GM12878 (cell line): Measurements from ENCODE around the gene WWP2. TPM values are rescaled to one million over a fixed set of nuclear protein-coding genes. Genes with fewer than 3 reads are reported as not detected.
"Not testable (repeated sequence)": the region's sequence is repeated elsewhere in the genome, so short reads cannot be mapped to it uniquely, and the experiment has no call there.

Experiments used
- ATAC-seq: fragments of 200-7000 bp; cut with Tn5 transposase; 3 replicates; pipeline ENCODE4 v1.9.1; 2020; ENCODE audit warnings: mild to moderate bottlenecking, moderate library complexity
- BruUV-seq: library from RNA; stranded (reverse); fragments of 400-500 nt; replicated peaks from 2 replicates; lab custom pipeline; 2021; lab: Mats Ljungman, UMichigan
- CTCF ChIA-PET: fragments of 300-600 bp; sonication (Branson Sonifier 250); formaldehyde crosslinking; extraction: SDS; loops from one replicate; lab custom pipeline; 2021; ENCODE audit warnings: inconsistent platforms; lab: Yijun Ruan, JAX
- POLR2A ChIA-PET: fragments of 350-600 bp; formaldehyde crosslinking; extraction: SDS; loops from one replicate; lab custom pipeline; 2021; ENCODE audit warnings: inconsistent platforms; lab: Charles Lee
- RAD21 ChIA-PET: fragments of 300-600 bp; sonication (Branson Sonifier 250); formaldehyde crosslinking; loops from one replicate; lab custom pipeline; 2023; ENCODE audit warnings: antibody characterized with exemption; ENCODE audit not compliant: unreplicated experiment; lab: Charles Lee
- SMC1A ChIA-PET: fragments of 300-600 bp; sonication (Branson Sonifier 250); formaldehyde crosslinking; loops from one replicate; lab custom pipeline; 2023; ENCODE audit not compliant: unreplicated experiment, uncharacterized antibody; lab: Charles Lee
- DNase-seq: peaks from one replicate; pipeline ENCODE4 v3.0.0-alpha.2; 2011; ENCODE audit warnings: low read depth, low spot score
- FAIRE-seq: peaks from 3 replicates; lab custom pipeline; 2011; peaks lifted over from hg19 to GRCh38; lab: Jason Lieb, UNC
- H2AFZ ChIP-seq: 2 replicates; pipeline ENCODE4 v1.6.0; 2011; ENCODE audit warnings: low read depth, low read length, control low read depth; ENCODE audit not compliant: control insufficient read depth
- H3K27ac ChIP-seq: 2 replicates; pipeline ENCODE4 v1.5.1; 2011; ENCODE audit warnings: control low read depth; ENCODE audit not compliant: control insufficient read depth, insufficient read depth
- H3K27me3 ChIP-seq, 2 experiments: replicated peaks in 1 of 2; 2 replicates each; pipeline versions ENCODE4 v1.6.0 to v1.6.1; 2011; ENCODE audit warnings: low read length in 1 of 2; ENCODE audit not compliant: control insufficient read depth in 2 of 2, insufficient read depth in 2 of 2
- H3K36me3 ChIP-seq, 2 experiments: 2 replicates each; pipeline ENCODE4 v1.5.1; 2011; ENCODE audit warnings: low read length in 1 of 2; ENCODE audit not compliant: control insufficient read depth in 2 of 2, insufficient read depth in 2 of 2
- H3K4me1 ChIP-seq: 2 replicates; pipeline ENCODE4 v1.6.1; 2011; ENCODE audit warnings: mild to moderate bottlenecking, low read length, moderate library complexity, mixed read lengths; ENCODE audit not compliant: control insufficient read depth, insufficient read depth
- H3K4me2 ChIP-seq: 2 replicates; pipeline ENCODE4 v1.6.0; 2011; ENCODE audit warnings: control low read depth; ENCODE audit not compliant: control insufficient read depth, insufficient read depth
- H3K4me3 ChIP-seq: fragments of 200-600 bp; sonication (generic); 2 replicates; pipeline ENCODE4 v1.5.1; 2016
- H3K79me2 ChIP-seq: 2 replicates; pipeline ENCODE4 v1.6.0; 2011; ENCODE audit warnings: low read length; ENCODE audit not compliant: control insufficient read depth, insufficient read depth
- H3K9ac ChIP-seq: 2 replicates; pipeline ENCODE4 v1.8.0; 2011; ENCODE audit warnings: low read length, control low read depth, mixed read lengths; ENCODE audit not compliant: control insufficient read depth, insufficient read depth
- H3K9me3 ChIP-seq: replicated peaks from 3 replicates; pipeline ENCODE4 v1.5.1; 2011; ENCODE audit warnings: mild to moderate bottlenecking, low read length; ENCODE audit not compliant: control insufficient read depth, insufficient read depth
- H4K20me1 ChIP-seq: 2 replicates; pipeline ENCODE4 v1.6.0; 2011; ENCODE audit not compliant: control insufficient read depth, insufficient read depth
- NR2C2 ChIP-seq: IDR thresholded peaks from 2 replicates; pipeline ENCODE4 v1.6.1; 2011; ENCODE audit warnings: borderline replicate concordance, low read depth; ENCODE audit not compliant: control insufficient read depth, insufficient read length
- SREBF1 ChIP-seq: IDR thresholded peaks from 2 replicates; pipeline ENCODE4 v1.6.1; 2012; ENCODE audit warnings: mild to moderate bottlenecking, low read length
- WGBS: methylation state at CpG from one replicate; pipeline ENCODE4 v1.1.6; 2016; ENCODE audit warnings: low lambda C conversion rate; ENCODE audit not compliant: insufficient replicate concordance, insufficient coverage; ENCODE audit errors: missing lambda C conversion rate; 5-methylcytosine and 5-hydroxymethylcytosine counted together
- in situ Hi-C: fragments of 300-500 bp; cut with MboI; formaldehyde crosslinking; loops from 9 replicates; pipeline ENCODE4 v1.14.3; 2018; ENCODE audit warnings: mixed read lengths
- intact Hi-C: fragments of 100-400 bp; cut with micrococcal nuclease; formaldehyde crosslinking; loops from one replicate; pipeline ENCODE4 v1.14.2; 2022; ENCODE audit not compliant: unreplicated experiment
- polyA plus RNA-seq, 11 experiments: library from polyadenylated mRNA; depleted of rRNA in 4 of 11; unstranded in 6 of 11; stranded (reverse) in 5 of 11; fragments of >200 nt; fragmentation: Nextera tagmentation in 4 of 11; fragmentation: Illumina TruSeq in 1 of 11; extraction: Ambion mirVana in 4 of 11; extraction: Trizol in 1 of 11; gene quantifications; 1 replicate in 1 of 11; 2 replicates in 10 of 11; pipeline versions ENCODE4 v1.2.1 to v1.2.3, GENCODE V29; 2011 to 2016; ENCODE audit warnings: inconsistent platforms in 2 of 11, missing spikeins in 2 of 11, low read depth in 1 of 11
- total RNA-seq, 4 experiments: library from RNA; depleted of rRNA in 3 of 4; stranded (reverse); fragments of >200 nt in 3 of 4; fragmentation: Illumina TruSeq in 1 of 4; extraction: Trizol in 1 of 4; gene quantifications; 2 replicates each; pipeline versions ENCODE4 v1.2.1 to v1.2.3, GENCODE V29; 2013 to 2021
- TF ChIP-seq, protein P1 (sequence below): IDR thresholded peaks from 2 replicates; pipeline ENCODE4 v1.6.1; 2011; ENCODE audit warnings: borderline replicate concordance, low read depth, mild to moderate bottlenecking, moderate library complexity, mixed read lengths, low read length; ENCODE audit not compliant: insufficient read depth; ENCODE audit errors: extremely low read length

WWP2 gene
- total and polyA plus RNA-seq, 10 of the 15 experiments (the other 5 are each of a cell fraction or from before 2014, with no cell fraction given) = 2.8 to 47.0 (median 23.8) TPM

GRCh38 chr16:69942627-69943170 is 180.6 kb downstream of the WWP2 start (continued):
- TF ChIP-seq, protein P1, sequence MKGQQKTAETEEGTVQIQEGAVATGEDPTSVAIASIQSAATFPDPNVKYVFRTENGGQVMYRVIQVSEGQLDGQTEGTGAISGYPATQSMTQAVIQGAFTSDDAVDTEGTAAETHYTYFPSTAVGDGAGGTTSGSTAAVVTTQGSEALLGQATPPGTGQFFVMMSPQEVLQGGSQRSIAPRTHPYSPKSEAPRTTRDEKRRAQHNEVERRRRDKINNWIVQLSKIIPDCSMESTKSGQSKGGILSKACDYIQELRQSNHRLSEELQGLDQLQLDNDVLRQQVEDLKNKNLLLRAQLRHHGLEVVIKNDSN = no peak
- no peak for TF ChIP-seq SREBF1
- no peak for TF ChIP-seq NR2C2

DNA sequence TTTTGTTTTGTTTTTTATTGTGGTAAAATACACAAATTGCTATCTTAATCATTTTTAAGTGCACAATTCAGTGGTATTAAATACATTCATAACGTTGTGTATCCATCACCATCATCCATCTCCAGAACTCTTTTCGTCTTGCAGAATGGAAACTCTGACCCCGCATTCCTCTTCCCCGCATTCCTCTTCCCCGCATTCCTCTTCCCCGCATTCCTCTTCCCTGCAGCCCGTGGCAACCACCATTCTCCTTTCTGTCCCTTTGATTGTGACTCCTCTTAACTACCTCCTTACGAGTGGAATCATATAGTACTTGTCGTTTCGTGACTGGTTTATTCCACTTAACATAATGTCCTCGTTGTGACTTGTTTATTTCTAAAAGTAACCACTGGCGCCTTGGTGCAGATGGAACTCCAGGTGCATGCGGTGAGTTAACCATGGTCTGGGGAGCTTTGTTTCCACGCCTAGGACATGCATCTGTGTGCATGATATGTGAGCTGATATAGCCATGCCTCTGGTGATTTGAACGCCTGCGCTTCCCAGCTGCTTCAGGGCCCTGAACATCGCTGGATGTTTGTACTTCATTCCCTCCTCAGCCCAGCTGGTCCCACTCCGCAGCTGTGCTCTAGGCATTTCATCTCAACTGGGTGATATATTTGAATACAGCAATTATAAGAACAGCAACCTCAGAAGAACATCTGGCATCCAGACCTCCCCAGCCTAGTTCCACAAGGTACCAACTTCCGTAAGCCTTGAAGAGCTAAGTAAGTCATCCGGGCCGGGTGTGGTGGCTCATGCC is 181.3 kb downstream of the WWP2 start:
- H3K36me3 ChIP-seq, H3K27ac ChIP-seq, H3K9ac ChIP-seq, H3K4me3 ChIP-seq, H2AFZ ChIP-seq, H3K4me1 ChIP-seq, FAIRE-seq, BruUV-seq, RAD21 ChIA-PET, CTCF ChIA-PET, H4K20me1 ChIP-seq, H3K27me3 ChIP-seq, DNase-seq, POLR2A ChIA-PET, H3K4me2 ChIP-seq, intact Hi-C loops, ATAC-seq, H3K9me3 ChIP-seq, SMC1A ChIA-PET, H3K79me2 ChIP-seq, in situ Hi-C loops: not testable (repeated sequence)
- WGBS = 92% methylated on average over 15 of the region's 21 CpGs

GRCh38 chr16:69950411-69950810 is 188.3 kb downstream of the WWP2 start:
- not testable (repeated sequence) for ATAC-seq

DNA sequence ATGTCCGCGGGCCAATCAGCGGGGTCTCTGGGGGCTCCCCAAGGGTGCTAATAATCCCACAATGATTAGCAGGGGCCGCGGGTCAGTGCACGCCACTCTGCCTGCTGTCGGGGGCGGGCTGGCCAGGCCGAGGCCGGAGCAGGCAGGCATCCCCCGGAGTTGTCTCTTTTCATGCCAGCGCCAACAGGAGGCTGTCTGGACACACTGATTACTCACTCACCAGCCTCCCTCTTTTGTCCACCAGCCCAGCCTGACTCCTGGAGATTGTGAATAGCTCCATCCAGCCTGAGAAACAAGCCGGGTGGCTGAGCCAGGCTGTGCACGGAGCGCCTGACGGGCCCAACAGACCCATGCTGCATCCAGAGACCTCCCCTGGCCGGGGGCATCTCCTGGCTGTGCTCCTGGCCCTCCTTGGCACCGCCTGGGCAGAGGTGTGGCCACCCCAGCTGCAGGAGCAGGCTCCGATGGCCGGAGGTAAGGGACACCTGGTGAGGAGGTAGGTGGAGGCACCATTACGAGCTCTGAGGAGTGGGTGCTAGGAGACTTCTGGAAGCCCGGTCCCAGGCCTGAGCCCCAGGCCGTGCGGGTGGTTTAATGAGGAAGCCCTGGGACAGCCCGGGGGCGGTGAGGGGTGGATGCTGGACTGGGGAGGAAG is 189.0 kb downstream of the WWP2 start, which contains the start of gene CLEC18A:
Gene CLEC18A (plus strand): TSS at position 318 of the 655 bp plus-strand sequence. CDS start 33 bp downstream, at position 351.
- H3K79me2 ChIP-seq, FAIRE-seq, H4K20me1 ChIP-seq, intact Hi-C loops, H2AFZ ChIP-seq, H3K27me3 ChIP-seq, BruUV-seq, POLR2A ChIA-PET, SMC1A ChIA-PET, RAD21 ChIA-PET, DNase-seq, H3K4me2 ChIP-seq, H3K4me1 ChIP-seq, H3K9me3 ChIP-seq, H3K36me3 ChIP-seq, CTCF ChIA-PET, H3K27ac ChIP-seq, H3K9ac ChIP-seq, in situ Hi-C loops, H3K4me3 ChIP-seq: not testable (repeated sequence)
- WGBS = 32% methylated on average over 3 of the region's 26 CpGs
- ATAC-seq = peak; percentile 32

More at GRCh38 chr16:69950411-69950810, 188.3 kb downstream of the WWP2 start:
- H3K9me3 ChIP-seq, H3K4me3 ChIP-seq, H3K27me3 ChIP-seq, DNase-seq, H3K79me2 ChIP-seq, SMC1A ChIA-PET, H3K4me2 ChIP-seq, POLR2A ChIA-PET, intact Hi-C loops, CTCF ChIA-PET, FAIRE-seq, RAD21 ChIA-PET, H3K27ac ChIP-seq, H2AFZ ChIP-seq, BruUV-seq, in situ Hi-C loops, H3K36me3 ChIP-seq, H3K4me1 ChIP-seq, H3K9ac ChIP-seq, H4K20me1 ChIP-seq: not testable (repeated sequence)
- WGBS = no CpG with 5 or more reads among the region's 17 CpGs
